ENCODE results near the gene PARVB.
"Not testable (repeated sequence)": the region's sequence is repeated elsewhere in the genome, so short reads cannot be mapped to it uniquely, and the experiment has no call there.

PARVB gene

DNA sequence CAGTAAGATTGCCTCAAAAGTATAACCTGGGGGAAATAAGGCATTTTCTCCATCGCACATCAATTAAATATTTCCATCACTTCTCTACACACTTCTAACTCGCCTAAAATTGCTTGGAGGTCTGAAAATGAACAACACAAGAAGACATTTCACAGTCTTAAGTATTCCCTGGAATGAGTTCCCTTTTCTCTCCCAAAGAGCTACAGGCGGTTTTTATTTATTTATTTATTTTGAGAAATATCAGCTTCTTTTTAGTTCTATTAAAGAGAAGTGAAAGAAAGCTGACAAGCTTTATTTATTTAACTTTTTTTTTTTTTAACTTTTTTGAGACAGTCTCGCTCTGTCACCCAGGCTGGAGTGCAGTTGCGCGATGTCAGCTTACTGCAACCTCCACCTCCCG, 11.5 kb upstream of the PARVB start:
- POLR2A ChIA-PET (ENCODE audit: low non-redundant PET): no interaction called here
- DNase-seq (ENCODE audit: low spot score): no peak
- H3K27ac ChIP-seq: no peak overlapping the region
- TF ChIP-seq, protein P1, sequence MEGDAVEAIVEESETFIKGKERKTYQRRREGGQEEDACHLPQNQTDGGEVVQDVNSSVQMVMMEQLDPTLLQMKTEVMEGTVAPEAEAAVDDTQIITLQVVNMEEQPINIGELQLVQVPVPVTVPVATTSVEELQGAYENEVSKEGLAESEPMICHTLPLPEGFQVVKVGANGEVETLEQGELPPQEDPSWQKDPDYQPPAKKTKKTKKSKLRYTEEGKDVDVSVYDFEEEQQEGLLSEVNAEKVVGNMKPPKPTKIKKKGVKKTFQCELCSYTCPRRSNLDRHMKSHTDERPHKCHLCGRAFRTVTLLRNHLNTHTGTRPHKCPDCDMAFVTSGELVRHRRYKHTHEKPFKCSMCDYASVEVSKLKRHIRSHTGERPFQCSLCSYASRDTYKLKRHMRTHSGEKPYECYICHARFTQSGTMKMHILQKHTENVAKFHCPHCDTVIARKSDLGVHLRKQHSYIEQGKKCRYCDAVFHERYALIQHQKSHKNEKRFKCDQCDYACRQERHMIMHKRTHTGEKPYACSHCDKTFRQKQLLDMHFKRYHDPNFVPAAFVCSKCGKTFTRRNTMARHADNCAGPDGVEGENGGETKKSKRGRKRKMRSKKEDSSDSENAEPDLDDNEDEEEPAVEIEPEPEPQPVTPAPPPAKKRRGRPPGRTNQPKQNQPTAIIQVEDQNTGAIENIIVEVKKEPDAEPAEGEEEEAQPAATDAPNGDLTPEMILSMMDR (conservative IDR thresholded peaks at IDR 0.05; ENCODE audit: low read depth): no peak
- CTCF ChIA-PET: no interaction called here

- no peak overlapping the region for H3K27ac ChIP-seq
- TF ChIP-seq, protein P1 (conservative IDR thresholded peaks at IDR 0.05; ENCODE audit: low read depth): no peak
- ChIA-PET CTCF (interaction anchor here (0.7 kb wide), 1 partner anchor 11 kb away, joined by 3 read pairs; no protein-coding TSS in a partner anchor), POLR2A (ENCODE audit: low non-redundant PET) (no interaction called here)
- no peak for DNase-seq (ENCODE audit: low spot score)
Measured at GRCh38 chr22:44014241-44014640, 9.9 kb upstream of the PARVB start.

- POLR2A ChIA-PET (ENCODE audit: low non-redundant PET); H3K27ac ChIP-seq; DNase-seq (ENCODE audit: low spot score): not testable (repeated sequence)
- CTCF ChIA-PET: interaction anchor here (1.4 kb wide), 1 partner anchor 23 kb away, joined by 3 read pairs; no protein-coding TSS in a partner anchor
Measured at GRCh38 chr22:44016586-44016985, 7.5 kb upstream of the PARVB start.

DNA sequence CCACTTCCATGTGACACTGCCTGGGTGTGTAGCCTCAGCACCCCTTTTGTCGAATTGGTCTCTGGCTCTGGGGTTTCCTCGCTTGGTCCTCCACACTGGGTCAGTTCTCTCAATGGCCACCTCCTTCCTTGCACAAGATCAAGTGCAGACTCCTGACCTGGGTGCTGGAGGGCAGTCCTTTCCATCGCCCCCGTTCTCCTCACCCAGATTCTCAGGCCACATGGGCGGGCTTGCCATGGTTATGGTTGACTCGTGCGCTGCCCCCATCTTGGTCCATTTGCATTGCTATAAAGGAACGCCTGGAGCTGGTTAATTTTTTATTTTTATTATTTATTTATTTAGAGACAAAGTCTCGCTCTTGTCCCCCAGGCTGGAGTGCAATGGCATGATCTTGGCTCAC, 5.5 kb upstream of the PARVB start:
- ChIA-PET CTCF (no interaction called here), POLR2A (ENCODE audit: low non-redundant PET) (no interaction called here)

GRCh38 chr22:44019416-44019815, 4.7 kb upstream of the PARVB start:
- H3K27ac ChIP-seq: no peak overlapping the region
- TF ChIP-seq, protein P1 (conservative IDR thresholded peaks at IDR 0.05; ENCODE audit: low read depth): no peak
- ChIA-PET POLR2A (ENCODE audit: low non-redundant PET) (no interaction called here), CTCF (no interaction called here)
- no peak for DNase-seq (ENCODE audit: low spot score)

More for the DNA sequence above, 5.5 kb upstream of the PARVB start:
- H3K27ac ChIP-seq: no peak overlapping the region
- DNase-seq (ENCODE audit: low spot score): no peak
- TF ChIP-seq, protein P1 (conservative IDR thresholded peaks at IDR 0.05; ENCODE audit: low read depth): no peak

DNA sequence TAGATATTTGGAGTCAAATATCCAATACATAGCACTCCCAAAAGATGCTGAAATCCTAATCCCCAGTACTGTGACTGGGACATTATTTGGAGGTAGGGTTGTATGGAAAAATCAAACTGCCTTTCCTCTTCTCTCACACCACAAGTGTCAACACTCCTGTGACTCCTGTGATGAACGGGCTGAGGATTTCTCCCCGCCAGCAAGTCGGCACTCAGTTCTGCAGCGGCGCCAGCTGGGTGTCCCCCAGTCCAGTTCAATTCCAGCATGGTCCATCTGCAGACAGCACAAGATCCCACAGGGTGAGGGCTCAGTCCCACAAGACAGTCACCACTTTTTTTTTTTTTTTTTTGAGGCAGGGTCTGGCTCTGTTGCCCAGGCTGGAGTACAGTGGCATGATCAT, 4.3 kb upstream of the PARVB start:
- ChIA-PET CTCF (no interaction called here), POLR2A (ENCODE audit: low non-redundant PET) (no interaction called here)
- no peak overlapping the region for H3K27ac ChIP-seq
- DNase-seq (ENCODE audit: low spot score): no peak
- TF ChIP-seq, protein P1 (conservative IDR thresholded peaks at IDR 0.05; ENCODE audit: low read depth): no peak

DNA sequence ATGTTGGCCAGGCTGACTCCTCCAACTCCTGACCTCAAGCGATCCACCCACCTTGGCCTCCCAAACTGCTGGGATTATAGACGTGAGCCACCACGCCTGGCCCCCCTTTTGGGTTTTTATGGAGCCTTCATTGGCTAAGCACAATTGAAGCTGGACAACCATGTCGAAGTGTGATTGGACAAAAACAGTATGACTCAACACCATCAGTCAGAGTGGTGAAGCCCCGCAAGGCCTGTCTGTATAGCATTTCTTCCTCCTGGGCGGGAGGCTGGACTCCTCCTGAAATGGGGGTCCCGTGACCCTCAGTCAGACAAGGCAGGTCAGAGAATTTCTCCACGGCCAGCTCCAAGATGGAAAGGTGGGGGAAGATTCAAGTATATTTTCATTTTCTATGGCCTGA, 3.1 kb upstream of the PARVB start:
- no peak for DNase-seq (ENCODE audit: low spot score)
- H3K27ac ChIP-seq: peak overlapping the region; percentile 38
- ChIA-PET CTCF (interaction anchor here (0.8 to 0.9 kb wide), 2 partner anchors 61 to 65 kb away, joined by 3 to 8 read pairs; no protein-coding TSS in a partner anchor), POLR2A (ENCODE audit: low non-redundant PET) (no interaction called here)
- TF ChIP-seq, protein P1 (conservative IDR thresholded peaks at IDR 0.05; ENCODE audit: low read depth): no peak
